Breast epithelium (tissue), 3 donors: ENCODE data around the gene FADS6.

Source experiments
- CTCF ChIP-seq, 3 donors: fragments of 450-650 bp; IDR thresholded peaks; one replicate each; pipeline ENCODE4 v1.5.1; 2016 to 2017; ENCODE audit warnings: antibody characterized with exemption in 3 of 3, mild to moderate bottlenecking in 3 of 3, moderate library complexity in 3 of 3
- POLR2AphosphoS5 ChIP-seq, 3 donors: sonication (generic); formaldehyde crosslinking; IDR thresholded peaks; one replicate each; pipeline ENCODE4 v1.6.1; 2017; ENCODE audit warnings: antibody characterized with exemption in 3 of 3

DNA sequence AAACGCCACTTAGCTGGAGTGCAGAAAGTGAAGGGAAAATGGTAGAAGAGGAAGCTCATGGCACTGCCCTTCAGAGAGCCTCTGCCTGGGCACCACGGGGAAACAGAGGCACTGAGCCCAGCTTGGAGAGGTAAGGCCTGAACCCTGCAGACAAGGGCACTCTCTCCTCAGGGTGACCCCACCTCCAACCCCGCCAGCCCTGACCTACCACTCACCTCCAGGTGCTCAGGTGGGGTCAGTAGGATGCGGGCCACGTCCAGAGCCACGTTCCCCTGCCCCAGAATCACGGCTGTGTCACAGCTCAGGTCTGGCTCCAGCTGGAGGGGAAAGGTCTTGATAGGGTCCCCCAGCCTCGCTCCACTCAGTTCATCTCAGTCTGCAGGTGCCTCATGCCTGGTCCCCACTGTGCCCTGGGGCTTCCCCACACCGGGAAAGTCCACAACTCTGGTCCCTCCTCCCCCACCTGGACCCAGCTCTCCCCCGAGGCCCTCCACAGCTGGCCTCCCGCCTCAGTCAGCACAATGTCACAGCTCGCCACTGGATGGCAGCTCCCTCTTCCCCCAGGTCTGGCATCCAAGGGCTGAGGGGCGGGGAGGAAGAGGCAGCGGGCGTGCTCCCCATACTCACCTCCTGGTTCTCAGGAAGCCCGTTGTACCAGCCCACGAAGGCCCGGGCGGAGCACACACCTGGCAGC, 27.8 kb downstream of the FADS6 start:
- TF ChIP-seq POLR2AphosphoS5 (IDR thresholded peaks at IDR 0.05) (no peak), CTCF (IDR thresholded peaks at IDR 0.05) (no peak)
